Prostate gland (tissue), 2 donors: ENCODE results near the gene TAX1BP3.

Experiments
- POLR2A ChIP-seq: fragments of 450-650 bp; IDR thresholded peaks from one replicate; pipeline ENCODE4 v1.6.1; 2016; ENCODE audit warnings: antibody characterized with exemption, mild to moderate bottlenecking
- TF ChIP-seq, protein P1 (sequence below), 4 experiments: fragments of 200-600 bp in 2 of 4; fragments of 450-650 bp in 2 of 4; sonication (generic) in 2 of 4; IDR thresholded peaks; 1 replicate in 3 of 4; 2 replicates in 1 of 4; pipeline ENCODE4 v1.5.1; 2016 to 2019; ENCODE audit warnings: antibody characterized with exemption in 4 of 4, mild to moderate bottlenecking in 2 of 4, moderate library complexity in 2 of 4

DNA sequence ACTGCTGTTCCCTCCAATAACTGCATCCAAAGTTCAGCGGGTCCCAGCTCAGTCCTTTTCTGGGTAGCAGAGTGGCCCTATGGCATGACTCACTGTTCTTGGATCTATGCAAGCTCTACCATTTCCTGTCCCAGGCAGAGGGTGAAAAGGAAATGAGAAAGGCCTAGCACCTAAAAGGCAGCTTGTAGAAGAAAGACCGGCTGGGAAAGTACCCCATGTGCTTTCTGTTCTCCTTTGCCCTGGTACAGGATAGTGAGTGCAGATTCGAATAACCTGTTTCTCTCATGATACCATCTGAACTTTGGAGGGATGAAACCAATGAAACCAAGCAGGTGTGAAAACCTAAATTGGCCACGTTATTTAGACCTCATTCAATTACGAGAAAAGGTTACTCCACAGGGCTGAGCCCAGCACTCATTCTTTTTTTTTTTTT, 42.6 kb upstream of the TAX1BP3 start:
- TF ChIP-seq, protein P1, sequence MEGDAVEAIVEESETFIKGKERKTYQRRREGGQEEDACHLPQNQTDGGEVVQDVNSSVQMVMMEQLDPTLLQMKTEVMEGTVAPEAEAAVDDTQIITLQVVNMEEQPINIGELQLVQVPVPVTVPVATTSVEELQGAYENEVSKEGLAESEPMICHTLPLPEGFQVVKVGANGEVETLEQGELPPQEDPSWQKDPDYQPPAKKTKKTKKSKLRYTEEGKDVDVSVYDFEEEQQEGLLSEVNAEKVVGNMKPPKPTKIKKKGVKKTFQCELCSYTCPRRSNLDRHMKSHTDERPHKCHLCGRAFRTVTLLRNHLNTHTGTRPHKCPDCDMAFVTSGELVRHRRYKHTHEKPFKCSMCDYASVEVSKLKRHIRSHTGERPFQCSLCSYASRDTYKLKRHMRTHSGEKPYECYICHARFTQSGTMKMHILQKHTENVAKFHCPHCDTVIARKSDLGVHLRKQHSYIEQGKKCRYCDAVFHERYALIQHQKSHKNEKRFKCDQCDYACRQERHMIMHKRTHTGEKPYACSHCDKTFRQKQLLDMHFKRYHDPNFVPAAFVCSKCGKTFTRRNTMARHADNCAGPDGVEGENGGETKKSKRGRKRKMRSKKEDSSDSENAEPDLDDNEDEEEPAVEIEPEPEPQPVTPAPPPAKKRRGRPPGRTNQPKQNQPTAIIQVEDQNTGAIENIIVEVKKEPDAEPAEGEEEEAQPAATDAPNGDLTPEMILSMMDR (IDR thresholded peaks at IDR 0.05) = no peak
- no peak for TF ChIP-seq POLR2A
